HG03558 (cell line): ENCODE results near the gene METTL25B.

ENCODE experiments used
- ATAC-seq: cut with Tn5 transposase; IDR thresholded peaks from one replicate; pipeline ENCODE4 v1.9.1; 2021; ENCODE audit warnings: moderate number of reproducible peaks; ENCODE audit not compliant: unreplicated experiment; ENCODE audit errors: extremely low read depth

METTL25B gene

GRCh38 chr1:156725683-156726280, 2.5 kb upstream of the METTL25B start:
- no peak for ATAC-seq

- ATAC-seq: no peak
These were observed 1.6 kb upstream of the METTL25B start for GRCh38 chr1:156726549-156727226.

- no peak for ATAC-seq
These were observed 777 bp upstream of the METTL25B start for GRCh38 chr1:156727492-156727891.

- ATAC-seq: peak; percentile 69
These were observed 562 bp downstream of the METTL25B start, which contains the start of gene ISG20L2 for GRCh38 chr1:156728599-156729462. Gene ISG20L2, minus strand, starts transcription at chr1:156728766. Its CDS starts 1,114 bp downstream, at chr1:156727652.

- no peak for ATAC-seq
These were observed 5.8 kb downstream of the METTL25B start for GRCh38 chr1:156733989-156734584.

GRCh38 chr1:156738407-156738806, 10.1 kb downstream of the METTL25B start:
- no peak for ATAC-seq

GRCh38 chr1:156738916-156739315, 10.6 kb downstream of the METTL25B start:
- ATAC-seq: no peak

- no peak for ATAC-seq
These were observed 12.0 kb downstream of the METTL25B start for GRCh38 chr1:156740237-156740740.

GRCh38 chr1:156740741-156741480, 12.6 kb downstream of the METTL25B start, which contains the start of gene MRPL24:
Gene MRPL24, minus strand, starts transcription at chr1:156741088. Its CDS starts 2,384 bp downstream, at chr1:156738704.
- peak; percentile 72 for ATAC-seq

GRCh38 chr1:156741481-156741983, 13.3 kb downstream of the METTL25B start:
- ATAC-seq: no peak

- ATAC-seq: no peak
These were observed 13.7 kb downstream of the METTL25B start for GRCh38 chr1:156742017-156742416.

GRCh38 chr1:156742801-156743200, 14.5 kb downstream of the METTL25B start:
- no peak for ATAC-seq

- no peak for ATAC-seq
These were observed 15.4 kb downstream of the METTL25B start for GRCh38 chr1:156743367-156744302.

GRCh38 chr1:156744344-156744743, 16.1 kb downstream of the METTL25B start:
- no peak for ATAC-seq

GRCh38 chr1:156744786-156745419, 16.6 kb downstream of the METTL25B start:
- no peak for ATAC-seq

GRCh38 chr1:156745881-156746280, 17.6 kb downstream of the METTL25B start:
- ATAC-seq: no peak

- no peak for ATAC-seq
These were observed 18.1 kb downstream of the METTL25B start for GRCh38 chr1:156746406-156746727.
